Measurements from ENCODE around the gene KRTAP10-1.
A peak's percentile ranks its signal among the peaks of the same experiment; 100 is the strongest.

Gene KRTAP10-1

GRCh38 chr21:44500111-44500510 lies 39.9 kb downstream of the KRTAP10-1 start:
- no peak for DNase-seq

GRCh38 chr21:44499631-44500030 lies 40.4 kb downstream of the KRTAP10-1 start:
- DNase-seq = no peak

GRCh38 chr21:44499211-44499560 lies 40.8 kb downstream of the KRTAP10-1 start:
- DNase-seq = peak; percentile 26

- DNase-seq = peak; percentile 20
These were observed 41.5 kb downstream of the KRTAP10-1 start for GRCh38 chr21:44498280-44499210.

DNA sequence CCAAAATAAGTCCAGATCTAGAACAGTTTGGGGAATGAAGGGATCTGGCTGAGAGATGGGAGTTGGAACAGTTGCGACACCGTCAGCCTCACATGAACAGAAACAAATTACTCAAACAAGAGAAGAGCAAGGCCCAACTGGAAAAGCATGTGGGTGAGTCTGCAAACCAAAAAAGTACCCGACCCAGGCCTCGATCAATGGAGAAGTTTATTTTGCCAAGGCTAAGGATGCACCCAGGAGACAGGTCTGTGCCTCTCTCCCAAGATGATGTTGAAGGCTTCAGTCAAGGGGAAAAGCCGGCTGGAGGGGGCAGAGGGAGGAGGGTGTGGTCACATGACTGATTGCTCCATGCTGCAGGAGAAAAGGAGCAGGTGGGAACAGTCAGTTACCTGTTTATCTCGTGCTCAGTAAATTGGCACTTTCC lies 42.3 kb downstream of the KRTAP10-1 start:
- peak; percentile 63 for DNase-seq

DNA sequence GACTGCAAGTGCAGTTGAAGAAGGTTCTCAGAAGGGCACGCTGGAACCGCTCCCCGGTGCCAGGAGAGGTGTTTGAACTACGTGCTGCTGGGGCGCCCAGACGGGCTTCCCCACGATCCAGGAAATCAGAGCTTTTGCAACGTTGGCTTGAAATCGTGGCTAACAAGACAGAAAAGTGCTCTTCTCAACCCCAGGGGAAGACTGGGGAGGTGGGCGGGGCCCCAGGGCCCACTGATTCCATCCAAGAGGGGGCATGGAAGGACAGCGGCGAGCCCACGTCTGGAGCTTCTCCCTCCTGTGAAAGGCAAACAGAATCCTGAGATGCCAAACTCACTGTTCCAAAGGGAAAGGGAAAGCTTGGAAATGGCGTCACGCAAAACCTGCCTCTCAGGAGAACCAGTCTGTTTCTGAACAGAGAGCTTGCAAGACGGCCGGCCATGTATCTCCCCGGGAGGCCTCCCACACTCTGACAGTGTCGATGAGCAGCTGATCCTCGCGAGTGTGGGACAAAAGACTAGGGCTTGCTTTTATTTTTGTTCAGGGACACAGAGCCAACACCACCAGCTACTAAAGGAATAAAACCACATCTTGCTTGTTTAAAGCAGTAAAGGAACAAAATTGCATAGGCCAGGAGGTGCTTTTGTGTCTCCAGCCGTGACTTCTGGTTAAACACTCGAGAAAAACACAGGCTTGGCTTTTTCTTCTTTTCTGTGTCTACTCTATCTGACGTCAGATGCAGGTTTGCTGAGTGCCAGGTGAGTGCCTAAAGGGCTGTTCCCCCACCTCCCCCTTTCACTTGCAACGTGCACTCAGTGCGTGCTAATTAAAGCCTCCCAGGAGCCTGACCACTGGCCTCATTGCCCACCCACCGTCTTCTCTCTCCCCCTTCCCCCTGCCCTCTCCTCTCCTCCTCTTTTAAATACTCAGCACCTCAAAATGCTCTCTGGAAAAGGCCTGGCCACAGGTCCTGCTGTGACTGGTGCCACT lies 43.1 kb downstream of the KRTAP10-1 start:
- peak; percentile 40 for DNase-seq

DNA sequence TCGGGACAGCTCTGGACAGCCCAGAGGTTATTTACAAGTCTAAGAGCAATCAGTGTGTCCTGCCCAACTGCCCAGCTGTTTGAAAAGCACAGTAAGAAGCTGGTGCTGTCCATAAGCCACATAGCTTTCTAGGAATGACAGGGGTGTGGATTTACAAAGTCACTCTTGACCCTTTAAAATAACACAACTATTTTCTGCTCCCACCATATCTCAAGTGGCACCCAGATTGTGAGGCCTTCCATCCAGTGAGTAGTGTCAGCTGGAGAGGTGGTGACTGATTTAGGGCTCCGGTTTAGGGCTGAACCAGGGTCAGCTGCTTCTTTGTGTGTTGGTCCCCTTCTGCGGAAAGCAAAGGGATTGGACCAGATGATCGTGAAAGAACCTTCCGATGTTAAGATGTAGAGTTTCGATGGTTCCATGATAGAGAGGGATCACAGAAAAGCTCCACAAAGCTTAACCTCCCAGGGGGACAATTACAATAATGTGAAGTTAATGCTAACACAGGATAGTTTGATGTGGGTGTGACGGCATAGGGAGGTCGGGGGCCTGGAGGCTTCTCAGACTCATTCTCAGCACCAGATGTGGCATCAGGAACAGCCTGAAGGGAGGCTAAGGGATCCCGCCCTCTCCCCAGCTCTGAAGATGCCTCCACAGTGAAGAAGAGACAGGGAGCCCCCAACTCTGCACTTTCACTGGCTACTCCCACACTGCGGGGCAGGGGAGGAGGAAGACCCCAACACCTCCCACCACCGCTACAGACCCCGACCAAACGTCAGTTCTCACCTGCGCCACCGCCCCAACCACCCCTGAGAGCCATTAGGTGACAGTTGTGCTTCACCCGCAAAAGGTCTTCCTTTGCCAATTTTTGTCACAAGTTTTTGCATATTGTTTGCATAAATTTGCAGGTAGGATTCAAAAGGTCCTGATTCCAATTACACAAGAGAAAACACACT lies 44.1 kb downstream of the KRTAP10-1 start:
- no peak for DNase-seq

DNA sequence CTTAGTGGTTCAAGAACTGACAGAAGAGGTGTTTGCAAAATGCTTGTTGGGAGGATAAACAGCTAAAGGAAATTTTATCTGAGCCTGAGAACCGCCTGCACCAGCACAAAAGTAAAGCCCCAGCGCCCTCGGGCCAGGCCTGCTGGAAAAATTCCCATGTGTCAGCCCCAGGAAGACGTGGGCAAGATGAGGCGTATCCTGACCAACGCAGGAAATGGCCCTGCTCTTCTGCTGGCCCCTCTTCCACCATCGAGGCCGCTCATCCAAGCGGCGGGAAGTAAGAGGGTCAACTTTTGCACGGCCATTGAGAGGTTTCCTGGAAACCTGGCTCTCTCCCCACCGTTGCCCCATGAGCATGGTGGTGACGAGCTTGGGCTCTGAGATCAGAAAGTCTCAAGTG lies 45.0 kb downstream of the KRTAP10-1 start:
- no peak for DNase-seq

- no peak for DNase-seq
These were observed 45.6 kb downstream of the KRTAP10-1 start for GRCh38 chr21:44494418-44494817.

- no peak for DNase-seq
These were observed 47.2 kb downstream of the KRTAP10-1 start for GRCh38 chr21:44492567-44493385.

DNA sequence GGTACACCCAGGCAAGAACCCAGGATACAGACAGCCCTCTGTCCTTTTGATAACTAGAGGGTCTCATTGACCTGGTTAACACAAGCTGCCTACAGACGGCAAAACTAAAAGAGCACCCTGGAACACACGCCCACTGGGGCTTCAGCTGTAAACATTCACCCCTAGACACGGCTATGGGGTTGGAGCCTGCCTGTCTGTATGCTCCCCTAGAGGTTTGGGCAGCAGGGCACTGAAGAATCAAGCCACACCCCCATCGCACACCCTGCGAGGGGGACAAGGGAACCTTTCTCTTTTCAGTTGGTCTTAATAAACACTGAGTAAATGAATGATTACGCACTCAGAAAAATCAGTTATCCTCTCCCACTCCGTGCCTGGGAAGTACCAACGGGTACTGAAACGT lies 49.2 kb downstream of the KRTAP10-1 start:
- no peak for DNase-seq

DNA sequence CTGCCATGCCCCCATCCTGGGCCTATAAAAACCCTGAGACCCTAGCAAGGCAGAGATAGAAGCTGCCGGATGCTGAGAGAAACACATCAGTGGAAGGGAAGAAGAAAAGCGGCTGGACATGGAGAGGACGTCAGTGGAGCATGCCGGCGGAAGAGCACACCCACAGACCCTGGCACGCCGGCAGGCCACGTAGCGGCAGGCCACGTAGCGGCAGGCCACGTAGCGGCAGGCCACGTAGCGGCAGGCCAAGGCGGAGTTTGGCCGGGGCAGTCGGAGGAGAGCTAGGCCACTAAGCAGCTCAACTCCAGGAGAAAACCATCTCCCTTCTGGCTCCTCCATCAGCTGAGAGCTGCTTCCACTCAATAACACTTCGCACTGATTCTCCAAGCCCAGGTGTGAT lies 49.6 kb downstream of the KRTAP10-1 start:
- no peak for DNase-seq

DNA sequence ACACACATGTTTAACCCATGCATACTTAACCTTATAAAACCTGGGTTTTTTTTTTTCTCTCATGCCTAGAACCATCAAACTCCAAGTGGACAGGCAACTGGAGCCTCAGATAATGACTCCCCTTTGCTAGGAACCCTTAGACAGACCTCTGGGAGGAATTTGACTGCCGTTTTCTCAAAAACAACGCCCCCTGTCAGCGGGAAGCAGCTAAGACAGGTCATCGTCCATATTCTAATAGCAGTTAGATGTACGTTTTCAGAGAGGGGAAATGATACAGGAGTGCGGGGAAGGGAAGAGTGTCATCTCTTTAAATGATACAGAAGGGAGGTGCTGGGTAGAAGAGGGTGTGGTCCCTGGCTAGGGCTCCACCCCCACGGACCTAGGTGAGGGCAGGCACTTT lies 50.0 kb downstream of the KRTAP10-1 start:
- no peak for DNase-seq

Data from DMS153 (cell line).